ENCODE data around the gene AGAP1.

AGAP1 gene

GRCh38 chr2:235493775-235494715 lies at the start of gene AGAP1:
Gene AGAP1, plus strand, starts transcription at chr2:235494043.
- no peak for DNase-seq

DNA sequence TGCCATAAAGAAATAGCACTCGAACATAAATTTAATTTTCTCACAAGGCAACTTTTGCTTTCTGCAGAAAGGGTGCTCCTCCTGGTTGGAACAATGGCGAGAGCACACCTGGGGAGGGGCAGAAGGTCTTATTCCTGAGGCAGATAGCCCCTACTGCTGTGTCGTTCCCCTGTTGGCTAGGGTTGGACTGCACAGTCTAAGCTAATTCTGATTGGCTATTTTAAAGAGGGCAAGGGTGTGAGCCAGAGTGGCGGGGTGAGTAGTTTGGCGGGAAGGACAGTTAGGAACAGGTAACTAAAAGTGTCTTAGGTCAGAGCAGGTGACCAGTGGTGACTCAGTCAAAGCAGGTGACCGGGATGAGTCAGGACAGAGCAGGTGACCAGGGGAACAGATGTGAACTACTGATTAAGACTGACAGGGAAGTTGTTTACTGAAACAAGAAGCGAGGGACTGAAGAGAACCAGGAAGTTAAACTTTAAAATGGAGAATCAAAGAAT lies 49.7 kb upstream of the AGAP1 start:
- DNase-seq = no peak

DNA sequence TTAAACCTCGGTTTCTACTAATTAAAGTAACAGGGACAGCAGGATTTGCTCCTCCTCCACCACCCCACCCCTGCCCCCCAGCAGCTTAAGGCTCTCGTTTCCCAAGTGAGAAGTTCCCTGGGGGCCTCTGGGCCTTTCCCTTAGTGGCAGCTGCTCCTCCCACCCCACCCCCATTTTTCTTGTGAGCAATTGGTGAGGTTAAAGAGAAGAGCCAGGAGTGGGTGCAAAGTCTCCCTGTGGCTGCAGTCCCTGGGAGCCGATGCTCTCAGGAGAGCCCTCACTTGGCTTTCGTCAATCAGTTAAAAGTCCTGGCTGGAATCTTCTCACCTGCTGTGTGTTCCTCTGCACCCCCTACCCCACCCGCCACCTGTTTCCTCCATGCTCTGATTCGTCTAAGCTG lies 48.7 kb upstream of the AGAP1 start:
- no peak for DNase-seq

DNA sequence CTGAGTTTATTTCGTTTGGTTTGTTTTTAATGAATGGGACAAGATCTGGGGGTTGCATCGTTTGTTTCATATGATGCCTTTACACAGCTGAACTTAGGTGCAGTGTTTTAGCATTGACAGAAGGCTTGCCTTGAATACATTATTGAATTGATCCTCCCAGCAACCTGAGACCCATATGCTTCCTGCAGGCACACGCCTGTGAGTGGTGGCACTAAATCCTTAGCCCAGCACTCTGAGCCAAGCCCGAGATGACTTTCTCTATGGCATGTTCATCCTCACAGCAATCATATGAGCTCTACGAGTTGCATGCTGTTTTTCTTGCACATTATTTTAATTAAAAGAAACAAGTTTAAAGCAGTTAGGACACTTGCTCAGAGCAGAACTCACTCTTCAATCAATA lies 47.8 kb upstream of the AGAP1 start:
- no peak for DNase-seq

DNA sequence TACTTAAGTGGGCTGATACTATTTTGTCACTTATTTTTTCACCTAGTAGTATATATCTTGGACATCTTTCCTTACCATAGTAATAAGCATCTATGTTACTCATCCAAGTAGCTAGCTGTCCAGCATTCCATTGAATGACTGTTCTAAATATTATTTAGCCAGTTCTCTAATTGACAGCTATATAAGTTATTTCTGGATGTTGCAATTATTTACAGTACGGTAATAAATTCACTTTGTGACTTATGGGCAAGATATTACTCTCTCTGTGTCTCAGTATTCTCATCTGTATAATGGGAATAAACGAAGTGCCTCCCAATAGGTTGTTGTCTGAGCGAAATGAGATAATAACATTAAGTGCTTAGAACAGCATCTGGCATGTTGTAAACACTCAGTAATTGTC lies 46.6 kb upstream of the AGAP1 start:
- no peak for DNase-seq

DNA sequence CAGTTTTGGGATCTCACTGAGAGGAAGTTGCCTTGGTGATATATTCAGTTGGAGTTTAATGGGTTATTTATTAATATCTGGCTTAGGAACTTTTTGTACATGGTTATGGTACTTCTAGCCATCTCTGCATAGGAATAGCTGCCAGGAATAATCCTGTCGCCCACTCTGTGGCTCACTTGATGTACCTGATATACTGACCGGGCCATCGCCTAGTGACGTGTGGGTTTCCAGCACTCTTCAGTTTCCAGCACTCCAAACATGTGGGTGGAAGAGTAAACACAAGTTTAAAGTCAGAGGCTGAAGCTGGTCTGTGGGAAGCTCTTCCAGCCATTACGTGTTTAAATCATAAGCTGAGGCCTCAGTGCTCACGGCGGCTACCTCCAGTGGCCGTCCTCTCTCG lies 44.3 kb upstream of the AGAP1 start:
- no peak for DNase-seq

GRCh38 chr2:235453605-235454151 lies 40.2 kb upstream of the AGAP1 start:
- no peak for DNase-seq

- no peak for DNase-seq
Measured at GRCh38 chr2:235458839-235459273, 35.0 kb upstream of the AGAP1 start.

DNA sequence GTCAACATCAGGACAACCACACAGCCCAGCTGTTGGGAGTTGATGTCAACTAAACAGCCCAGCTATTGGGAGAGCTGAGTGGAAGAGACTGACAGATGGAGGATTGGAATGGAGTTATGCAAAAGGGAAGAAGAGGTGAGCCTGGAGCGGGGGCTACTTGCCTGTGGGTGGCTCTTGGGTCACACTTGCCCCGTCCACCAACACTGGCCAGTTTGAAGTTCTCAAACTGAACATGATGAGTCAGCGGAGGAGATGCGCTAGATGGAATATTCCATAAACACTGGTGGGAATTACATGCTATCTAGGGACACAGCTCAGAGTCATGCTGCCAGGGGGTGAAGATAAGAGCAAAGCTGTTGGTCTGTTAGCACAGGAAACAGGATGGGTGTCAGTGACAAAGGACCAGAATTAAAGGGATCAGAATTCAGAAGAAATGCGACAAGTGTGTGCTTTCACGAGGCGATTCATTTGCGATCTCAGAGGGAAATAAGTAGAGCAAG lies 33.2 kb upstream of the AGAP1 start:
- DNase-seq = no peak

DNA sequence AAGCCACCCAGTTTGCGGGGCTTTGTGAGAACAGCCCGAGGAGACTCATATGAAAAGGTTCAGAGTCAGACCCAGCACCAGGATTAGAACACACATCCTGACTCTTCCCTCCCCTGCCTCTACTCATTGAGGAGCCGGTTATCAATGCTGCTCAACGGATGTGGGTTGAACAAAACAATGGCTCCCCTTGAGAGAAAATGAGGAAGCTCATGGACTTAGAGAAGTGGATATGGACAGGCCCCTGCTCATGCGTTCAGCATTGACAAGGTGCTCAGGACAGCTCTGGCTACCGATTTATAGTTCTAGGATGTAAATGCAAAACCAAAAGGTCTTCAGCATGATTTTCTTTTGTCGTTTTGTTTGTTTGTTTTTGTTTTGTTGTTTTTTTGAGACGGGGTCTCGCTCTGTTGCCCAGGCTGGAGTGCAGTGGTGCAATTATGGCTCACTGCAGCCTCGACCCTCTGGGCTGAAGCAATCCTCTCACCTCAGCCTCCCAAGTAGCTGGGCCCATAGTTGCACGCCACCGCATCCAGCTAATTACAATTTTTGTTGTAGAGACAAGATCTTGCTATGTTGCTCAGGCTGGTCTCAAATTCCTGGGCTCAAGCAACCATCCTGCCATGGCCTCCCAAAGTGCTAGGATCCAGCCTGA lies 32.0 kb upstream of the AGAP1 start:
- no peak for DNase-seq

- DNase-seq = no peak
Measured at GRCh38 chr2:235462415-235462790, 31.4 kb upstream of the AGAP1 start.

DNA sequence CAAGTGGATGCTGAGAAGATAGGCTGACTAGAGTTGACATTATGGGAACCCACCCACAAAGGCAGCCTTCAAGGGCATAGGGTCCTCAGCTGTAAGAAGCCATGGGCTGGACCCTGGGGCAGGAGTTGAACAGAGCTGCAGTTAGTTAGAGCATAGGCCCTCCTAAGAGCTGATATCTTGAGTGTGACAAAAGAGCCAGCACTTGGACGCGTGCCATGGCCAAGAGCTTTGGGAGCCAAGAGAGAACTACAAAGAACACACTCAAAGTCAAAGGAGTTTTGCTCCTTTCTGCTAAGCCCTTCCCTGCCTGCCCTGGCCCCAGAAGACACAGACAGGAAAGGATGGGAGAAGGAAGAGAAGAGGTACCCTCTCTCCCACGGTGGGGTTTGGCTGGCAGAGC lies 29.9 kb upstream of the AGAP1 start:
- DNase-seq = no peak

DNA sequence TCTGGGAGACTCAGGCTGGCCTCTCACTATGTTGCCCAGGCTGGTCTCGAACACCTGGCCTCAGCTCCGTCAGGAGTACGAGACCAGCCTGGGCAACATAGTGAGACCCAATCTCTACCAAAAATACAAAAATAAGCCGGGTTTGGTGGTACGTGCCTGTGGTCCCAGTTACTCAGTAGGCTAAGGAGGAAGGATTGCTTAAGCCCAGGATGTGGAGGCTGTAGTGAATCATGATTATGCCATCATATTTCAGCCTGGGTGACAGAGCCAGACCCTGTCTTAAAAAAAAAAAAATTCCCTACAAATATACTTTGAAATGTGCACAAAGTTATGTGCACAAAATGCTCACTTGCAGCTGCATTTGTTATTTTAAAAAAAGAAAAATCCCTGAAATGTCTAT lies 26.3 kb upstream of the AGAP1 start:
- DNase-seq = no peak

DNA sequence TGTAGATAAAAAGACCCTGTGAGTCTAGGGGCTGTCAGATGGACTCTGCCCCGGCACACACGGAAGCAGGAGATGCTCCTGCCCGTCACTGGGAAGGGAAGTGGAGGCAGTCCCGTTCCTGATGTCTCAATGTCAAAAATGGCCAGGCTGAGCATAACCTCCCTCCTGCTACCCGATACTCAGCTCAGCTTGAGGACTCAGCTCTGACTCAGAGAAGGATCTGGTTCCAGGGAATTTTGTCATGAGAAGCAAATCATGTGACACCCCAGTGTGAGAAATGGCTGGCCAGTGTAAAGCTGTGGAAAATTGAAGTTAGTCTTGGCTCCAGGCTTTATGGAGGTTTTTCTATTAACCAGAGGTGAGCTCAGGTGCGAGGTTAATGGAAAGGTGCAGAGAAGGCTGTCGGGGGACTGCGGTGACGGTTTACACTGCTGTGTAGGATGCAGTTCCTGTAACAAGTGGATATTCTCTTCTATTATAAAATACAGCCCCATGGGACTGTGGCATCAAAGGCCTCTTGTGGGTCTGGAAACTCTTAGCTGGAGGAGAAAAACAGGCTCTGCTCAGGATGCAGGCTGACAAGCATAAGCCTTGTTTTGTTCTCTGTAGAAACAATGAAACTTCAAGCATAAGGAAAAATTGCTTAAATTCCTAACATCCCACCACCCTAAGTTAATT lies 24.7 kb upstream of the AGAP1 start:
- no peak for DNase-seq

GRCh38 chr2:235471186-235471747 lies 22.6 kb upstream of the AGAP1 start:
- no peak for DNase-seq

DNA sequence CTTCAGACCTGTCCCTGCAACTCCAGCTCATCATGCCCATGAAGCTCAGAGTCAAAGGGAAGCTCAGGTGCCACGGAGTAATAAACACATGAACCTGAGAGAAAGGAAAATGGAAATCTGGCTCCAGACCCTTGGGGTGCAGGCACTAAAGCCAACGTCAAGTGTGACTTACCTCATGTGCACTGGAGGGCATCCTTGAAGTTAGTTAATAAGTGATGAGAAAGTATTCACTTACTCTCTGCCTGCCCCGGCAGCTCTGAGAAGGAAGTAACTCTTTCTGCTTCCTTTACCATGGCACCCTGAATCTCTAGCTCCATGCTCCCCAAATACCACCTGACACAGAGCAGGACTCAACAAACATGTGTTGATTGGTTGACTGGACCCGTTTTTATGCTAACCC lies 21.4 kb upstream of the AGAP1 start:
- DNase-seq = no peak

DNA sequence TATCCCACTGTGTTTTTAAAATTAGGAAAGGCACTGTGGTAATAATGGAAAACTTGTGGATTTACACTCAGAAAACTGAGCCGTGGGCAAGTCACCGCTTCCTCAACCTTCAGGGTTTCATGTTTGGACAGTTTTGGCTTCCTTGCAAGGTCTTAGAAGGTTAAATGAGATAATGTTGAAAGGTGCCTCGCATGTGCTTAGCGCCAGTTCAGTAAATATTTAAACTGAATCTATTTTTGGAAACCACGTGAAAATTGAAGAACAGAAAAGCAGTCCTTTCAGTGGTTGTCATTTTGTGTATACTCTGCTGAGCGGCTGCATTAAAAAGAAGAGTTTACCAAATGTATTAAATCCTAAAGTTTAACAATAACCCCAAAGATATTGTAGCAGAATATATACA lies 15.2 kb upstream of the AGAP1 start:
- DNase-seq = no peak

DNA sequence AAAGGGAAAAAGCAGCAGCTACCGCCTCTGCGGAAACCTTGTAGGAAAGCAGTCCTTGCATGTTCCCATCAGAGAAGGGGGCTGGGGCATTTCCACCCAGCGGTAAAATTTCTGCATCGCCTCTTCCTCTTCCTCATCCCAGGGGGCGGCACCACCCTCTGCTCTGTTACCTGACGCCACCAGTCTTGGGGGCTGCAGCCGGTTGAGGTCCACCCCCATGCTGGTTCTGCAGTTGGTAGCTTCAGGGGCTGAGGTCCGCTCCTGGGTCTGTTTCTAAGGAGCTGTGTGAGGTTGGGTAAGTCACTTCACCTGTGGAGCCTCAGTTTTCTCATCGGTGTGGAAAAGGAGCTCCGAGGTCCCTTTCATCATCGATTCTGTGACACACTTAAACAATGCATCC lies 14.2 kb upstream of the AGAP1 start:
- no peak for DNase-seq

GRCh38 chr2:235480614-235481013 lies 13.2 kb upstream of the AGAP1 start:
- no peak for DNase-seq

- DNase-seq = no peak
Measured at GRCh38 chr2:235483313-235483712, 10.5 kb upstream of the AGAP1 start.

GRCh38 chr2:235485362-235485761 lies 8.5 kb upstream of the AGAP1 start:
- DNase-seq = no peak

GRCh38 chr2:235486729-235487128 lies 7.1 kb upstream of the AGAP1 start:
- no peak for DNase-seq

- DNase-seq = no peak
Measured at GRCh38 chr2:235489897-235490296, 3.9 kb upstream of the AGAP1 start.
